ENCODE data around the gene BSND. TPM values are rescaled to one million over a fixed set of nuclear protein-coding genes. Genes with fewer than 3 reads are reported as not detected.

The BSND gene
- total RNA-seq, 2 donors from 2014 or later, result not detected

- Mint-ChIP-seq H3K9me3 (no peaks in the 10 kb centered on the region), H3K27ac (no peak overlapping the region), H3K4me1 (ENCODE audit: low read depth in 2 of 2) (peaks cover 2 to 4% of the 10 kb centered on the region in 2 donors), H3K27me3 (no peaks in the 10 kb centered on the region), H3K4me3 (no peak overlapping the region), H3K36me3 (no peaks in the 10 kb centered on the region)
- ATAC-seq, result no peak
- DNase-seq (ENCODE audit: low spot score), result no peak
Measured at GRCh38 chr1:55055084-55055882, 56.5 kb downstream of the BSND start.

- no peak overlapping the region for H3K4me3 Mint-ChIP-seq
- H3K27me3 Mint-ChIP-seq, result no peaks in the 10 kb centered on the region
- no peaks in the 10 kb centered on the region for H3K36me3 Mint-ChIP-seq
- no peaks in the 10 kb centered on the region for H3K9me3 Mint-ChIP-seq
- peaks cover 8% of the 10 kb centered on the region in 2 donors for H3K4me1 Mint-ChIP-seq (ENCODE audit: low read depth in 2 of 2)
- no peak overlapping the region for H3K27ac Mint-ChIP-seq
- ATAC-seq (no peak), DNase-seq (ENCODE audit: low spot score) (no peak)
Measured at GRCh38 chr1:55055951-55056631, 57.4 kb downstream of the BSND start.

- no peaks in the 10 kb centered on the region for H3K36me3 Mint-ChIP-seq
- ATAC-seq (no peak), DNase-seq (ENCODE audit: low spot score) (no peak)
- no peak overlapping the region for H3K4me3 Mint-ChIP-seq
- H3K9me3 Mint-ChIP-seq, result no peaks in the 10 kb centered on the region
- H3K27me3 Mint-ChIP-seq, result no peaks in the 10 kb centered on the region
- peaks cover 8% of the 10 kb centered on the region in 2 donors for H3K4me1 Mint-ChIP-seq (ENCODE audit: low read depth in 2 of 2)
- no peak overlapping the region for H3K27ac Mint-ChIP-seq
Measured at GRCh38 chr1:55056632-55056992, 57.9 kb downstream of the BSND start.

- Mint-ChIP-seq H3K36me3 (no peaks in the 10 kb centered on the region), H3K27me3 (no peaks in the 10 kb centered on the region), H3K4me1 (ENCODE audit: low read depth in 2 of 2) (peaks cover 8% of the 10 kb centered on the region in 2 donors), H3K4me3 (no peak overlapping the region), H3K27ac (no peak overlapping the region), H3K9me3 (no peaks in the 10 kb centered on the region)
- ATAC-seq (no peak), DNase-seq (ENCODE audit: low spot score) (no peak)
Measured at GRCh38 chr1:55057270-55057955, 58.7 kb downstream of the BSND start.

- Mint-ChIP-seq H3K36me3 (no peaks in the 10 kb centered on the region), H3K4me3 (no peak overlapping the region), H3K27me3 (no peaks in the 10 kb centered on the region), H3K4me1 (ENCODE audit: low read depth in 2 of 2) (peaks cover 8% of the 10 kb centered on the region in 2 donors), H3K27ac (no peak overlapping the region), H3K9me3 (no peaks in the 10 kb centered on the region)
- no peak for DNase-seq (ENCODE audit: low spot score)
- ATAC-seq, result no peak
Measured at GRCh38 chr1:55057956-55058298, 59.2 kb downstream of the BSND start.

GRCh38 chr1:55059302-55060132, 60.8 kb downstream of the BSND start:
- H3K27ac Mint-ChIP-seq, result no peak overlapping the region
- H3K27me3 Mint-ChIP-seq, result no peaks in the 10 kb centered on the region
- ATAC-seq (no peak), DNase-seq (ENCODE audit: low spot score) (no peak)
- H3K4me1 Mint-ChIP-seq (ENCODE audit: low read depth in 2 of 2), result peaks cover 8% of the 10 kb centered on the region in 2 donors
- H3K4me3 Mint-ChIP-seq, result no peak overlapping the region
- no peaks in the 10 kb centered on the region for H3K9me3 Mint-ChIP-seq
- H3K36me3 Mint-ChIP-seq, result no peaks in the 10 kb centered on the region

- no peaks in the 10 kb centered on the region for H3K36me3 Mint-ChIP-seq
- ATAC-seq (peak; percentile 66 to 73), DNase-seq (ENCODE audit: low spot score) (no peak)
- no peaks in the 10 kb centered on the region for H3K27me3 Mint-ChIP-seq
- no peak overlapping the region for H3K27ac Mint-ChIP-seq
- H3K4me3 Mint-ChIP-seq, result no peak overlapping the region
- H3K4me1 Mint-ChIP-seq (ENCODE audit: low read depth in 2 of 2), result peaks cover 8% of the 10 kb centered on the region in 2 donors
- H3K9me3 Mint-ChIP-seq, result no peaks in the 10 kb centered on the region
Measured at GRCh38 chr1:55060133-55060999, 61.6 kb downstream of the BSND start.

GRCh38 chr1:55061000-55061705, 62.4 kb downstream of the BSND start:
- Mint-ChIP-seq H3K9me3 (no peaks in the 10 kb centered on the region), H3K27ac (no peak overlapping the region), H3K4me3 (no peak overlapping the region), H3K4me1 (ENCODE audit: low read depth in 2 of 2) (peaks cover 8% of the 10 kb centered on the region in 2 donors), H3K27me3 (no peaks in the 10 kb centered on the region), H3K36me3 (no peaks in the 10 kb centered on the region)
- DNase-seq (ENCODE audit: low spot score), result no peak
- no peak for ATAC-seq

Other genes with a start within 250 kb of the BSND start
- 1 to 10 TPM; 4.6 to 4.9 TPM for gene PARS2, start 234.4 kb upstream of the BSND start, total RNA-seq
- 1 to 10 TPM; 1.5 to 2.1 TPM for gene TTC22, start 197.6 kb upstream of the BSND start, total RNA-seq
- 100 to 1,000 TPM; 124 to 187 TPM for gene DHCR24, start 111.7 kb upstream of the BSND start, total RNA-seq
- gene TMEM61, start 18.3 kb upstream of the BSND start, total RNA-seq, result not detected
- not detected for gene PCSK9, start 40.6 kb downstream of the BSND start, total RNA-seq
- gene USP24, start 216.4 kb downstream of the BSND start, total RNA-seq, result 10 to 100 TPM; 66.8 to 83.1 TPM